HUES48 (cell line): ENCODE results near the gene CD84.
"Not testable (repeated sequence)": the region's sequence is repeated elsewhere in the genome, so short reads cannot be mapped to it uniquely, and the experiment has no call there.

Source experiments
- H3K27ac ChIP-seq: one replicate; pipeline ENCODE4 v1.7.0; 2013; ENCODE audit warnings: low read depth, low read length, inconsistent platforms
- H3K27me3 ChIP-seq: 2 replicates; pipeline ENCODE4 v1.6.1; 2013; ENCODE audit warnings: mild to moderate bottlenecking, low read length; ENCODE audit not compliant: control insufficient read depth, insufficient read depth
- H3K36me3 ChIP-seq: 2 replicates; pipeline ENCODE4 v1.6.1; 2013; ENCODE audit warnings: low read length; ENCODE audit not compliant: control insufficient read depth, insufficient read depth
- H3K4me1 ChIP-seq: 2 replicates; pipeline ENCODE4 v1.6.1; 2013; ENCODE audit warnings: mild to moderate bottlenecking, low read length; ENCODE audit not compliant: control insufficient read depth, insufficient read depth
- H3K4me3 ChIP-seq: 2 replicates; pipeline ENCODE4 v1.5.1; 2013; ENCODE audit warnings: mild to moderate bottlenecking, low read depth, low read length
- H3K9ac ChIP-seq: 2 replicates; pipeline ENCODE4 v1.6.1; 2013; ENCODE audit warnings: mild to moderate bottlenecking, low read depth, low read length, moderate library complexity
- H3K9me3 ChIP-seq: 2 replicates; pipeline ENCODE4 v1.6.1; 2013; ENCODE audit warnings: low read length; ENCODE audit not compliant: control insufficient read depth, insufficient read depth

The CD84 gene

DNA sequence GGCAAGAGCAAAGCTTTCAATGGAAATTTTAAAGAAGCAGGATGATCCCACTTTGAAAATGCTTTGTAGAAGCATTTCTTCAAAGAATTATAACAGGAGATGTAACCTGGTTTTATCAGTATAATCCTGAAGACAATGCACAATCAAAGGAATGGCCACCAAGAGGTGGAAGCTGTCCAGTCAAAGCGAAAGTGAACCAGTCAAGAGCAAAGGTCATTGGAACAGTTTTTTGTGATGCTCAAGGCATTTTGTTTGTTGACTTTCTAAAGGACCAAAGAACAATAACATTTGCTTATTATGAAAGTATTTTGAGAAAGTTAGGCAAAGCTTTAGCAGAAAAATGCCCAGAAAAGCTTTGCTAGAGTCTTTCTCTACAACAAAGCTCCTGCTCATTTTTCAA, 5.5 kb upstream of the CD84 start:
- Histone ChIP-seq H3K4me1 (peaks cover 5% of the 10 kb centered on the region; the same call in 1 of the 2 replicates), H3K9me3 (no peaks in the 10 kb centered on the region), H3K27me3 (no peaks in the 10 kb centered on the region), H3K36me3 (no peaks in the 10 kb centered on the region), H3K27ac (no peak overlapping the region), H3K4me3 (no peak overlapping the region), H3K9ac (no peak overlapping the region)

DNA sequence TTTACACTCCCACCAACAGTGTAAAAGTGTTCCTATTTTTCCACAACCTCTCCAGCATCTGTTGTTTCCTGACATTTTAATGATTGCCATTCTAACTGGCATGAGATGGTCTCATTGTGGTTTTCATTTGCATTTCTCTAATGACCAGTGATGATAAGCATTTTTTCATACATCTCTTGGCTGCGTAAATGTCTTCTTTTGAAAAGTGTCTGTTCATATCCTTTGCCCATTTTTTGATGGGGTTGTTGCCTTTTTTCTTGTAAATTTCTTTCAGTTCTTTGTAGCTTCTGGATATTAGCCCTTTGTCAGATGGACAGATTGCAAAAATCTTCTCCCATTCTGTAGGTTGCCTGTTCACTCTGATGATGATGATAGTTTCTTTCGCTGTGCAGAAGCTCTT, 3.7 kb upstream of the CD84 start:
- not testable (repeated sequence) for H3K9ac ChIP-seq, H3K4me1 ChIP-seq, H3K9me3 ChIP-seq, H3K27ac ChIP-seq, H3K36me3 ChIP-seq, H3K27me3 ChIP-seq, H3K4me3 ChIP-seq

DNA sequence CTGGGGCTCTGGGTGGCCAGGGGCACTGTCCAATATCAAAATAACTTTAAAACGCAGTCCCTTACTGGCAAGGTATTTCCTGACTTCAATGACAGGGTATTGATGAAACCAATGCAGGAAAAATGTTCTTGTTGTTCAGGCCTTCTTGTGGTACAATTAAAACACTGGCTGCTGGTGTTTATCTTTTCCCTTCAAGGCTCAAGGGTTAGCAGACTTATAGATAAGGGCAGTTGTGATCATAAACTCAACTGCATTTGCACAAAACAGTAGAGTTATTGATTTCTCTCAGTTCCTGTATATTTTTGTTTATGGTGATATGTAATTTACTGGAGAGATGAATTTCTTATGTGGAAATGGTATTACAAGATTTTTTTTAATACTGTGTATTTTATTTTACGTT, 2.7 kb upstream of the CD84 start:
- H3K9me3 ChIP-seq: no peaks in the 10 kb centered on the region
- H3K36me3 ChIP-seq: no peaks in the 10 kb centered on the region
- no peaks in the 10 kb centered on the region for H3K27me3 ChIP-seq
- no peak overlapping the region for H3K27ac ChIP-seq
- H3K9ac ChIP-seq: no peak overlapping the region
- H3K4me3 ChIP-seq: no peak overlapping the region
- H3K4me1 ChIP-seq: no peaks in the 10 kb centered on the region

DNA sequence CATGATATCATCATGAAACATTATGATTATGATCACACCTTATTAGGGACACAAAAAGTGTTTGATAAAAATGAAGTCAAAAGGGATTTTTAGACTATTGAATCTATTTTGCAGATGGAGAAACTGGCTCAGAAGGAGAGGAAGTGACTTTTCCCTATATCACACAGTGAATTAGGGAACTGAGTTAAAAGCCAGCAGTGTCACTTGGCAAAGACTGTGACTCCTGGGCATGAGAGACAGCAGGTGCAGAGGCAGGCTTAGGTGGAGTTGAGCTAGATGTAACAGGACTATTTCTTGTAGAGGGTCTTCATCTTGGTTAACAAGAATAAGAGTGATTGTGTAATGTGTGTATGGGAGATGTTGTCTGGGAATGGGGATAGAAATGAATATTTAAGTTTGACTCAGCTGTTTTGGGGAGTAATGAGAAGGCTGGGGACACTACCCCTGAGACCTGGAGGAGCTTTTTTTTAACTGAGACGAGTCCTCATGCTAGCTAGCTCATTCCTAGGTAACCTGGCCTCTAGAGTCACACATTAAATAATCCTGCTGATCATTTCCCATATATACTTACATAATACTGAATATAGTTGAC, 1.0 kb upstream of the CD84 start:
- no peaks in the 10 kb centered on the region for H3K27me3 ChIP-seq
- H3K4me3 ChIP-seq: no peak overlapping the region
- H3K27ac ChIP-seq: no peak overlapping the region
- no peak overlapping the region for H3K9ac ChIP-seq
- no peaks in the 10 kb centered on the region for H3K9me3 ChIP-seq
- no peaks in the 10 kb centered on the region for H3K36me3 ChIP-seq
- no peaks in the 10 kb centered on the region for H3K4me1 ChIP-seq

DNA sequence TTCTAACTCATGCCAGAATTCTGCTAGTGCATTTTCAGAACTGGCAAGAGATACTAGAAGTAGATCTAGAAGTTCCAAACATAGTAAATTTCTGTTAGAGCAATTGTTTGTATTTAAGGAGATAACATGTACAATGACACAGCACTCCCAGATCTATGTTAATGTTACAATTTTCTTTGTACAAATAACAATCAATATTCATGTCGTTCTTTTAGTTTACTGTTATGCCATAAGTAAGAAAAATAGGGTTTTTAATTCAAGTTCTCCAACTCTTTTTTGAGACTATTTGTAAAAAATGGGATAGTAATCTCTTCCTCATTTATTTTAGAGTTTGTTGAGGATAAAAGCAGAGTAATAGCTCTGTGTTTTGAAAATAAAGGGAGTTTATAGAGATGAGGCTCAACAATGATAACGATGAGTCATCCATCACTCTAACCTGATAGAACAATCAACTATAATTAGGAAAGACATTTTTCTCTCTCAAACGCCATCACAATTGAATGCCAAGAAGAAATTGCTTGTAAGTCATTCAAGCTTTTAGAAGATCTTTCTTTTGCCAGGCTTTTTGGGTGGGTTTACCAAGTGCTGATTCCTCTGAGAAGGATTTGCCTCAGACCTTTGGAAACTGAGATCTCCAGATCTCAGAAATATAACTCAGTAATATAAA, 638 bp downstream of the CD84 start:
- Histone ChIP-seq H3K9ac (no peak overlapping the region), H3K36me3 (no peaks in the 10 kb centered on the region), H3K9me3 (no peaks in the 10 kb centered on the region), H3K27me3 (no peaks in the 10 kb centered on the region), H3K27ac (no peak overlapping the region), H3K4me1 (no peaks in the 10 kb centered on the region), H3K4me3 (no peak overlapping the region)

DNA sequence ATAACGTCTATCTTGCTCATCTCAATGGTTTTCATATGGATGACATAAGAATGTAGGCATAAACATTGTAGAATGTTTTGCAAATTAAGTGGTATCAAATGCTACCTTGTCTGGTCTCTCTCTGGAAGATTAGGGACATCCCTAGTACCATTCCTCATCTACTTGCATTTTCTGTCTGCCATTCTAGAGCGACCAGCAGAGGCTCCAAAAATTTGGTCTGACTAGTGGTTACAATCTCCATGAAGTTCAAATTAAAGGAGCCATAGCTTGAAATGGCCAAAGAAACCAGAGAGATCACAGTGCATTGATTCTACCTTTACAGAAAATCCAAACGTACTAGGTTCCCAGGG, 1.1 kb downstream of the CD84 start:
- Histone ChIP-seq H3K4me3 (no peak overlapping the region), H3K27ac (no peak overlapping the region), H3K4me1 (no peaks in the 10 kb centered on the region), H3K9ac (no peak overlapping the region), H3K9me3 (no peaks in the 10 kb centered on the region), H3K36me3 (no peaks in the 10 kb centered on the region), H3K27me3 (no peaks in the 10 kb centered on the region)

DNA sequence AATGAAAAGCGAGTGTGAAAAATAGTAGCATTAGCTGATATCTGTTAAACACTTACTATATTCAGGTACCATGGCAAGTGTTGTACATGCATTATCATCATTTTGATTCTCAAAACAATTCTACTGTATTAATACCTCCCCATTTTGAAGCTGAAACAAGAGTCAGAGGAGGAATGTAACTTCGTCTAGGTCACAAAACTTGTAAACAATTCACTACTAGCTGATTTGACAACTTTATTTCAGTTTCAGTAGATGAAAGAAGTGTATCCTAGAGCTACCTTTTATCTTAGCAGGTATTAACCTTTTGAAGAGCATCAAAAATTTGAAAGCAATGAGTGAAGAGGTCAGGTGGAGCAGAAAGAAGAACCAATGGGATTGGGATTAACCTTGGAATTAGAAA, 1.6 kb downstream of the CD84 start:
- Histone ChIP-seq H3K27me3 (no peaks in the 10 kb centered on the region), H3K27ac (no peak overlapping the region), H3K9me3 (no peaks in the 10 kb centered on the region), H3K4me3 (no peak overlapping the region), H3K9ac (no peak overlapping the region), H3K36me3 (no peaks in the 10 kb centered on the region), H3K4me1 (no peaks in the 10 kb centered on the region)

DNA sequence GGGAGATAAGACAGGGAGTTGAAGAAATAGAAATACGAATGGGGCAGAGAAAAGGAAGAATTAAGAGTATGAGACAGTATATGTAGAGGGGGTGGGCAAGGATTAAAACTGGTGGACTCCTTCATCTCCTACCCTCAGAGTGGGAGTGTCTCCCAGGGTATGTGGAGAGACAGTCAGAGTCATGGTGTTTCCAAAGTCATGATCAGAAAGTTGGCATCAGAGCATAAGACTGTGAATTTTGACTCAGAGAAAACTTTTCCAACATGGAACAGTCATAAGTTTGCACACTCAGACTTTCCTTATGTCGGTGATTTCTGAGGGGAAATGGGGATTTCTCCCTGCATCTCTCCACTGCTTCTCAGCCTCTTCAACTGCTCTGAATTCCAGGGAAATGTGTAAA, 2.4 kb downstream of the CD84 start:
- Histone ChIP-seq H3K9me3 (no peaks in the 10 kb centered on the region), H3K36me3 (no peaks in the 10 kb centered on the region), H3K27ac (no peak overlapping the region), H3K27me3 (no peaks in the 10 kb centered on the region), H3K4me1 (no peaks in the 10 kb centered on the region), H3K4me3 (no peak overlapping the region), H3K9ac (no peak overlapping the region)

DNA sequence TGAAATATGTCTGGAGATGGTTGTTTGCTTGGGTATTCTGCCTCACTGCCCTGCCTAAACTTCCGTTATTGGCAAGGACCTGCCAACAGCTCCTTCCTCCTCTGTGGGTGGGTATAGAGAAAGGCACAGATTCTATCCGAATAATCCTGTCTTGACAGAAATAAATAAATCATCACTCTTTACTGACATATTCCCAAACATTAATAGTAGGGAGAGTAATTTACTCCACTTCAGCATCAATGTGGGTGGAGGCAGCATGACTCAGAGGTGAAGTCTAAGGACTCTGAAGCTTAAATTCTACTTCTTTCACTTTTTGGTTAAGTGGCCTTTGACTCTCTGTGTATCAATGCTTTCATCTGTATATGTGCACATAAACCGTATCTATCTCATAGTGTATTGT, 2.9 kb downstream of the CD84 start:
- Histone ChIP-seq H3K27ac (no peak overlapping the region), H3K9ac (no peak overlapping the region), H3K4me1 (no peaks in the 10 kb centered on the region), H3K4me3 (no peak overlapping the region), H3K27me3 (no peaks in the 10 kb centered on the region), H3K9me3 (no peaks in the 10 kb centered on the region), H3K36me3 (no peaks in the 10 kb centered on the region)

DNA sequence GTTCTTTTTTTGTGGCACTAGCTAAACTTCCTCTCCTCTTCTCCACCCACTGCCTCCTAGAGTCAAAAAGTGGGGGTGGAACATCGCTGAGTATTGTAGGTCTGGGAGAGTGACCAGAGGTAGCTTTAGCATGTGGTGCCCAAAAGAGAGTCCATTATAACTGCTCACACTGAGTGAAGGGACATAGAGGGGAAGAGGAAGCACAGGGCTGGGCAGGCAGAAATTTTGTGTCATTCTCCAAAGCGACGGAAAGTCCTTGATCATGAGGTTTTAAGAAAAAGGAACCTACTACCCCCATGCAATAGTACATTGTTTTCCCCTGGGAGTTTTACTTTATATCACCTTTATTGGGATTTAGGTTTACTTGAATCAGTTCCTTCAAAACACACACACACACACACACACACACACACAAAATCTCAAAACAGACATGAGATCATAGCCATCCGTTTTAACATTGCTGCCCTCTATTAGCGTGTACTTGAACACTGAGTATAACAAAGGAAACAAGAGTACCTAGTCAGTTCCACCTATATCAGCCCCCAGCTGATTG, 4.1 kb downstream of the CD84 start:
- H3K4me3 ChIP-seq: no peak overlapping the region
- no peaks in the 10 kb centered on the region for H3K9me3 ChIP-seq
- H3K9ac ChIP-seq: no peak overlapping the region
- no peaks in the 10 kb centered on the region for H3K36me3 ChIP-seq
- no peak overlapping the region for H3K27ac ChIP-seq
- H3K4me1 ChIP-seq: no peaks in the 10 kb centered on the region
- H3K27me3 ChIP-seq: no peaks in the 10 kb centered on the region

DNA sequence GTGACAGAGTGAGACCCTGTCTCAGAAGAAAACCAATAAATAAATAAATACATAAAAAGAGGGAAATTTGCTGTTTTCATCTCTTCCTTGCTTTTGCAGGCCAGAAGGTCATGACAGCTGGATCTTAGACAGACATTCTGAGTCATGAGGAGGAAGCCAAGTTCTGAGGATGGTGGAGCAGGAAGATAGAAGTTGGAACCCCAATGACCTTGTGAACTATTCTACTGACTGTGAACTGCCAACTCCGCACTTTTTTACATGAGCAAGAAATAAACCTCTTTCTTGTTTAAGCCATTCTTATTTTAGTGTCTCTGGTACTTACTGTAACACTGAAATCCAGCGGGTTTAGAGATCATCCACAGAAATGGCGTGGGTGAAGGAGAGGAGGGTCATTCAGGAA, 8.5 kb downstream of the CD84 start:
- H3K36me3 ChIP-seq: no peaks in the 10 kb centered on the region

More for the DNA sequence above, 8.5 kb downstream of the CD84 start:
- Histone ChIP-seq H3K4me1 (no peaks in the 10 kb centered on the region), H3K9me3 (no peaks in the 10 kb centered on the region), H3K4me3 (no peak overlapping the region), H3K9ac (no peak overlapping the region), H3K27ac (no peak overlapping the region), H3K27me3 (no peaks in the 10 kb centered on the region)
